HCT116 (cell line): ENCODE measurements around the gene GRIN2A. TPM values are rescaled to one million over a fixed set of nuclear protein-coding genes. Genes with fewer than 3 reads are reported as not detected.

Experiments used
- ATAC-seq: fragments of 200-7000 bp; cut with Tn5 transposase; 2 replicates; pipeline ENCODE4 v1.9.1; 2020; ENCODE audit warnings: mild to moderate bottlenecking, moderate library complexity
- BruUV-seq: library from RNA; stranded (reverse); fragments of 400-500 nt; replicated peaks from 2 replicates; lab custom pipeline; 2021; lab: Mats Ljungman, UMichigan
- CTCF ChIA-PET: fragments of 300-600 bp; sonication (Branson Sonifier 250); formaldehyde crosslinking; loops from one replicate; lab custom pipeline; 2021; ENCODE audit warnings: antibody characterized with exemption; lab: Charles Lee
- POLR2A ChIA-PET: fragments of 300-600, 350-600 bp; sonication (Branson Sonifier 250); formaldehyde crosslinking; loops from one replicate; lab custom pipeline; 2021; ENCODE audit warnings: antibody characterized with exemption; lab: Charles Lee
- RAD21 ChIA-PET, 2 experiments: fragments of 300-600 bp; sonication (Branson Sonifier 250); formaldehyde crosslinking; loops; one replicate each; lab custom pipeline; 2023; ENCODE audit warnings: low total read pairs in 2 of 2; ENCODE audit not compliant: uncharacterized antibody in 2 of 2, unreplicated experiment in 2 of 2, low non-redundant PET in 1 of 2; lab: Charles Lee
- DNase-seq: peaks from one replicate; pipeline ENCODE4 v3.0.0-alpha.2; 2010; ENCODE audit warnings: low read depth, low spot score
- H2AFZ ChIP-seq: fragments of 200-600 bp; shearing (Covaris generic), sonication (generic); 2 replicates; pipeline ENCODE4 v1.6.1; 2017; ENCODE audit warnings: low read depth, mixed run types, mixed read lengths, antibody characterized with exemption, low read length; ENCODE audit not compliant: poor library complexity, severe bottlenecking
- H3K27ac ChIP-seq: 2 replicates; pipeline ENCODE4 v1.5.1; 2012; ENCODE audit warnings: low read depth, low read length
- H3K27me3 ChIP-seq: fragments of 200-600 bp; sonication (generic); 2 replicates; pipeline ENCODE4 v1.6.1; 2016; ENCODE audit warnings: mixed run types, low read length, mixed read lengths; ENCODE audit not compliant: insufficient read depth
- H3K36me3 ChIP-seq, 2 experiments: fragments of 200-500 bp in 1 of 2; fragments of 200-600 bp in 1 of 2; sonication (Bioruptor generic) in 1 of 2; sonication (generic) in 1 of 2; 2 replicates each; pipeline versions ENCODE4 v1.5.1 to v1.6.1; 2014 to 2016; ENCODE audit warnings: low read length in 2 of 2, inconsistent platforms in 1 of 2, mixed read lengths in 1 of 2, mixed run types in 1 of 2; ENCODE audit not compliant: insufficient read depth in 2 of 2, control insufficient read depth in 1 of 2
- H3K4me1 ChIP-seq, 2 experiments: fragments of 200-600 bp in 1 of 2; sonication (generic) in 1 of 2; 2 replicates each; pipeline versions ENCODE4 v1.5.1 to v1.6.1; 2012 to 2017; ENCODE audit warnings: low read length in 2 of 2, inconsistent platforms in 1 of 2, mild to moderate bottlenecking in 1 of 2, mixed read lengths in 1 of 2, mixed run types in 1 of 2, moderate library complexity in 1 of 2; ENCODE audit not compliant: insufficient read depth in 2 of 2, control insufficient read depth in 1 of 2
- H3K4me2 ChIP-seq: fragments of 200-600 bp; sonication (generic); 2 replicates; pipeline ENCODE4 v1.6.1; 2017; ENCODE audit warnings: mixed run types, low read length, mixed read lengths
- H3K4me3 ChIP-seq, 2 experiments: fragments of 200-600 bp in 1 of 2; sonication (generic) in 1 of 2; replicated peaks in 1 of 2; 2 replicates each; pipeline ENCODE4 v1.5.1; 2011 to 2016; ENCODE audit warnings: low read length in 2 of 2, control low read depth in 1 of 2, low read depth in 1 of 2, mild to moderate bottlenecking in 1 of 2, mixed read lengths in 1 of 2, mixed run types in 1 of 2
- H3K79me2 ChIP-seq: fragments of 200-600 bp; sonication (generic); 2 replicates; pipeline ENCODE4 v1.6.1; 2017; ENCODE audit warnings: mild to moderate bottlenecking, mixed run types, low read length, moderate library complexity, mixed read lengths; ENCODE audit not compliant: insufficient read depth
- H3K9ac ChIP-seq: fragments of 200-600 bp; sonication (generic); 2 replicates; pipeline ENCODE4 v1.6.1; 2016; ENCODE audit warnings: low read length, mixed read lengths
- H3K9me2 ChIP-seq: fragments of 200-600 bp; sonication (generic), shearing (Covaris generic); 2 replicates; pipeline ENCODE4 v1.6.1; 2017; ENCODE audit warnings: mixed run types, mild to moderate bottlenecking, moderate library complexity; ENCODE audit not compliant: insufficient read depth
- H3K9me3 ChIP-seq, 2 experiments: fragments of 200-500 bp in 1 of 2; fragments of 200-600 bp in 1 of 2; sonication (Bioruptor generic) in 1 of 2; sonication (generic) in 1 of 2; 2 replicates each; pipeline ENCODE4 v1.6.1; 2014 to 2017; ENCODE audit warnings: low read length in 2 of 2, mixed read lengths in 2 of 2, inconsistent platforms in 1 of 2, low read depth in 1 of 2, mild to moderate bottlenecking in 1 of 2, mixed run types in 1 of 2, moderate library complexity in 1 of 2; ENCODE audit not compliant: control insufficient read depth in 1 of 2, insufficient read depth in 1 of 2
- H4K20me1 ChIP-seq: fragments of 200-600 bp; sonication (generic), shearing (Covaris generic); 2 replicates; pipeline ENCODE4 v1.6.1; 2017; ENCODE audit warnings: mixed run types, mild to moderate bottlenecking, moderate library complexity; ENCODE audit not compliant: insufficient read depth
- CBX3 ChIP-seq: IDR thresholded peaks from 2 replicates; pipeline ENCODE4 v1.6.1; 2012; ENCODE audit warnings: low read depth
- CEBPB ChIP-seq: IDR thresholded peaks from 2 replicates; pipeline ENCODE4 v1.6.1; 2012; ENCODE audit warnings: low read depth
- EGR1 ChIP-seq: IDR thresholded peaks from 2 replicates; pipeline ENCODE4 v1.6.1; 2012; ENCODE audit warnings: low read depth
- FOSL1 ChIP-seq: IDR thresholded peaks from 2 replicates; pipeline ENCODE4 v1.6.1; 2012; ENCODE audit warnings: low read depth
- JUND ChIP-seq: IDR thresholded peaks from 2 replicates; pipeline ENCODE4 v1.6.1; 2012
- POLR2A ChIP-seq: IDR thresholded peaks from 2 replicates; pipeline ENCODE4 v1.7.0; 2011; ENCODE audit warnings: borderline replicate concordance; ENCODE audit not compliant: insufficient read depth, insufficient read length; ENCODE audit errors: extremely low read depth
- RAD21 ChIP-seq: IDR thresholded peaks from 2 replicates; pipeline ENCODE4 v1.6.1; 2012; ENCODE audit warnings: low read depth, mild to moderate bottlenecking
- SIN3A ChIP-seq: IDR thresholded peaks from 2 replicates; pipeline ENCODE4 v1.6.1; 2012; ENCODE audit warnings: low read depth
- SP1 ChIP-seq: IDR thresholded peaks from 2 replicates; pipeline ENCODE4 v1.6.1; 2012; ENCODE audit warnings: low read depth
- SRF ChIP-seq: IDR thresholded peaks from 2 replicates; pipeline ENCODE4 v1.6.1; 2012; ENCODE audit warnings: low read depth
- TCF7L2 ChIP-seq: IDR thresholded peaks from 2 replicates; pipeline ENCODE4 v1.7.0; 2011; ENCODE audit warnings: borderline replicate concordance, inconsistent platforms; ENCODE audit not compliant: insufficient read depth, insufficient read length; ENCODE audit errors: extremely low read depth
- YY1 ChIP-seq: IDR thresholded peaks from 2 replicates; pipeline ENCODE4 v1.6.1; 2011; ENCODE audit warnings: low read length, low read depth, moderate library complexity, mild to moderate bottlenecking; ENCODE audit not compliant: insufficient replicate concordance; ENCODE audit errors: extremely low read depth
- intact Hi-C: fragments of 100-400 bp; cut with micrococcal nuclease; formaldehyde crosslinking; loops from 2 replicates; pipeline ENCODE4 v1.10.0; 2022
- total RNA-seq: library from RNA; stranded (reverse); gene quantifications from one replicate; pipeline ENCODE4 v1.2.1, GENCODE V29; 2021; ENCODE audit not compliant: unreplicated experiment
- TF ChIP-seq, protein P1 (sequence below): IDR thresholded peaks from 2 replicates; pipeline ENCODE4 v1.6.1; 2012
- TF ChIP-seq, protein P2 (sequence below): IDR thresholded peaks from 2 replicates; pipeline ENCODE4 v1.6.1; 2012; ENCODE audit warnings: low read depth

Gene GRIN2A
- total RNA-seq, 1 experiment from 2014 or later = 0.02 TPM

DNA sequence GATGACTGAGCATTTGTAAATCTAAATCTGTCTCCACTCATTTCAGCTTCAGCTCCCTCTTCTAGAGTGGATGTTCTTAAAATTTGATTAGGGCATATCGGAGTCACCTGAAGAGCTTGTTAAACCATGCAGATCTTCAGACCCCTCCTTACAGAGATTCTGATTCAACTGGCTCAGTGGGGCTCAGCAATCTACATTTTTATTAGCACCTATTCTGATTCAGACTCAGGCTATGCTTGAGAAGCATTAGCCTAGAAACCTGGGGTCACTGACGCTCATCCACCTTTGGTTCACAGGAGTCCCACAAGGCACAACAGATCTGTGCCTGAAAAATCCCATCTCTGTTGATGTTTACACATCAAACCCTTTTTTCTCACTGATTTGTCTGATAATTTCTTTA is 365.6 kb downstream of the GRIN2A start:
- no peak for ATAC-seq
- CTCF ChIA-PET = no interaction called here

DNA sequence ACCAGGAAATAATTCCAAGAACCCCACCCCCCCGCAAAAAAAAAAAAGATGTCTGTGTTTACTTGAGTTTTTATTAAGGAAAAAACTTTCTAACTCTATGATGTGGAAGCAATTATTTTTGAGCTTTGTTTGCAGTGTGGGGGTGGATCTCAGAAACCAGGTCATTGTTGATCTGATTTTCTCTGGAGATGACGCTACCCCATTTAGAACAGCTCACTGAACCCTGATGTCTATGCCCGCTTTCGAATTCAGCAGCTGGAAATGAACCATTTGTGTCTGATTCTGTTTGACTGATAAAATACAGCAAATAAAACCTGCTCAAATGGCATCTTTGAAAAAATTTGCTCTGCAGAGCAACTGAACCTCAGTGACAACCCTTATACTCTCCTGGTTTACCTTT is 368.6 kb downstream of the GRIN2A start:
- Histone ChIP-seq H3K27ac (no peak overlapping the region), H3K79me2 (no peaks in the 10 kb centered on the region), H3K9me2 (no peaks in the 10 kb centered on the region), H3K9me3 (no peaks in the 10 kb centered on the region), H3K4me1 (no peaks in the 10 kb centered on the region), H4K20me1 (no peaks in the 10 kb centered on the region), H2AFZ (no peak overlapping the region), H3K4me3 (no peak overlapping the region), H3K9ac (no peak overlapping the region), H3K36me3 (no peaks in the 10 kb centered on the region), H3K27me3 (peaks cover 13% of the 10 kb centered on the region; the same call in 1 of the 2 replicates), H3K4me2 (no peak overlapping the region)
- ChIA-PET POLR2A (interaction anchor here (0.7 kb wide), 1 partner anchor 133 kb away, joined by 4 read pairs; no protein-coding TSS in a partner anchor), RAD21 (no interaction called here), CTCF (no interaction called here)
- intact Hi-C loops = no loop called here
- no peak for DNase-seq
- BruUV-seq = no TSS peak
- no peak for ATAC-seq
- TF ChIP-seq RAD21 (no peak), EGR1 (no peak), POLR2A (no peak), CBX3 (no peak), TCF7L2 (no peak), SIN3A (no peak), FOSL1 (no peak), JUND (no peak), SP1 (no peak), SRF (no peak), CEBPB (no peak)
- TF ChIP-seq, protein P1, sequence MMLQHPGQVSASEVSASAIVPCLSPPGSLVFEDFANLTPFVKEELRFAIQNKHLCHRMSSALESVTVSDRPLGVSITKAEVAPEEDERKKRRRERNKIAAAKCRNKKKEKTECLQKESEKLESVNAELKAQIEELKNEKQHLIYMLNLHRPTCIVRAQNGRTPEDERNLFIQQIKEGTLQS = no peak
- TF ChIP-seq, protein P2, sequence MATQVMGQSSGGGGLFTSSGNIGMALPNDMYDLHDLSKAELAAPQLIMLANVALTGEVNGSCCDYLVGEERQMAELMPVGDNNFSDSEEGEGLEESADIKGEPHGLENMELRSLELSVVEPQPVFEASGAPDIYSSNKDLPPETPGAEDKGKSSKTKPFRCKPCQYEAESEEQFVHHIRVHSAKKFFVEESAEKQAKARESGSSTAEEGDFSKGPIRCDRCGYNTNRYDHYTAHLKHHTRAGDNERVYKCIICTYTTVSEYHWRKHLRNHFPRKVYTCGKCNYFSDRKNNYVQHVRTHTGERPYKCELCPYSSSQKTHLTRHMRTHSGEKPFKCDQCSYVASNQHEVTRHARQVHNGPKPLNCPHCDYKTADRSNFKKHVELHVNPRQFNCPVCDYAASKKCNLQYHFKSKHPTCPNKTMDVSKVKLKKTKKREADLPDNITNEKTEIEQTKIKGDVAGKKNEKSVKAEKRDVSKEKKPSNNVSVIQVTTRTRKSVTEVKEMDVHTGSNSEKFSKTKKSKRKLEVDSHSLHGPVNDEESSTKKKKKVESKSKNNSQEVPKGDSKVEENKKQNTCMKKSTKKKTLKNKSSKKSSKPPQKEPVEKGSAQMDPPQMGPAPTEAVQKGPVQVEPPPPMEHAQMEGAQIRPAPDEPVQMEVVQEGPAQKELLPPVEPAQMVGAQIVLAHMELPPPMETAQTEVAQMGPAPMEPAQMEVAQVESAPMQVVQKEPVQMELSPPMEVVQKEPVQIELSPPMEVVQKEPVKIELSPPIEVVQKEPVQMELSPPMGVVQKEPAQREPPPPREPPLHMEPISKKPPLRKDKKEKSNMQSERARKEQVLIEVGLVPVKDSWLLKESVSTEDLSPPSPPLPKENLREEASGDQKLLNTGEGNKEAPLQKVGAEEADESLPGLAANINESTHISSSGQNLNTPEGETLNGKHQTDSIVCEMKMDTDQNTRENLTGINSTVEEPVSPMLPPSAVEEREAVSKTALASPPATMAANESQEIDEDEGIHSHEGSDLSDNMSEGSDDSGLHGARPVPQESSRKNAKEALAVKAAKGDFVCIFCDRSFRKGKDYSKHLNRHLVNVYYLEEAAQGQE = no peak

More for the DNA sequence above, 365.6 kb downstream of the GRIN2A start:
- intact Hi-C loops = no loop called here
- TF ChIP-seq TCF7L2 (no peak), POLR2A (no peak), YY1 (no peak)
- H3K4me3 ChIP-seq = no peak overlapping the region
- H3K27ac ChIP-seq = no peak overlapping the region
- H3K9ac ChIP-seq = no peak overlapping the region
- 0 out of 2 replicates have a peak, but pooled peaks cover 13% of the 10 kb centered on the region for H3K27me3 ChIP-seq
- ChIA-PET RAD21 (no interaction called here), POLR2A (no interaction called here)
- H3K9me3 ChIP-seq = no peaks in the 10 kb centered on the region
- H3K9me2 ChIP-seq = no peaks in the 10 kb centered on the region
- no peaks in the 10 kb centered on the region for H3K79me2 ChIP-seq
- BruUV-seq = no TSS peak
- no peaks in the 10 kb centered on the region for H3K36me3 ChIP-seq
- H3K4me1 ChIP-seq = no peaks in the 10 kb centered on the region
- no peak overlapping the region for H3K4me2 ChIP-seq
- DNase-seq = no peak
- no peaks in the 10 kb centered on the region for H4K20me1 ChIP-seq
- H2AFZ ChIP-seq = no peak overlapping the region
